ENCODE results near the gene ZNF789. TPM values are rescaled to one million over a fixed set of nuclear protein-coding genes. Genes with fewer than 3 reads are reported as not detected.

ZNF789 gene
- total and polyA plus RNA-seq, 3 experiments from 2014 or later = 6.1 to 12.5 (median 12.3) TPM

DNA sequence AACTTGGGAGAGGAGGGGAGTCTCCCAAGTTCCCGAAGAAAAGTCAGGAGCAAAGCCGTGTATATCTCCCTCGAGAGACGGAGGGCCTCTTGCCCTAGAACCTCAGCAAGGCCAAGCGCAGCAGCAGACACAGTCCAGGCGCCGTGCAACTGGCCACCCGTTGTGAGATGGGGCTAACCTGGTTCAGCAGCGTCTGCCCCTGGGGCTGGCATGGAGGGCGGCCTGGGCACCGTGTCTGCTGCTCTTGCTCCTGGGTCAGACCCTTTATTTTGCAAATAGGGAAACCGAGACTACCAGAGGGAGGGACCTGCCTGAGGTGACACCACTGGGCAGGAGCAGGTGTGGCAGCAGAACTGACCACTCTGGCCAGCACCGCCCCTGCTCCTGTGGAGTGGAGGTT, 20.1 kb upstream of the ZNF789 start:
- DNase-seq = no peak
- CTCF ChIA-PET = no interaction called here
- Mint-ChIP-seq H3K4me1 (peaks cover 0 to 4% (median 2%) of the 10 kb centered on the region in 3 donors), H3K27ac (no peak overlapping the region), H3K4me3 (no peak overlapping the region), H3K9me3 (no peaks in the 10 kb centered on the region), H3K36me3 (peaks cover 0 to 89% (median 3%) of the 10 kb centered on the region in 3 donors), H3K27me3 (no peaks in the 10 kb centered on the region)
- POLR2A ChIA-PET = no interaction called here
- no peaks in the 10 kb centered on the region for H3K4me1 ChIP-seq (ENCODE audit: insufficient read depth, low read length)
- H3K9me3 ChIP-seq (ENCODE audit: low read length) = no peaks in the 10 kb centered on the region
- H3K27ac ChIP-seq (ENCODE audit: low read depth, low read length) = no peak overlapping the region
- peaks cover 30% of the 10 kb centered on the region for H3K36me3 ChIP-seq (ENCODE audit: insufficient read depth, low read length)
- no peaks in the 10 kb centered on the region for H3K27me3 ChIP-seq (ENCODE audit: insufficient read depth, low read length, poor library complexity, severe bottlenecking)
- H3K4me3 ChIP-seq (ENCODE audit: low read length) = no peak overlapping the region

DNA sequence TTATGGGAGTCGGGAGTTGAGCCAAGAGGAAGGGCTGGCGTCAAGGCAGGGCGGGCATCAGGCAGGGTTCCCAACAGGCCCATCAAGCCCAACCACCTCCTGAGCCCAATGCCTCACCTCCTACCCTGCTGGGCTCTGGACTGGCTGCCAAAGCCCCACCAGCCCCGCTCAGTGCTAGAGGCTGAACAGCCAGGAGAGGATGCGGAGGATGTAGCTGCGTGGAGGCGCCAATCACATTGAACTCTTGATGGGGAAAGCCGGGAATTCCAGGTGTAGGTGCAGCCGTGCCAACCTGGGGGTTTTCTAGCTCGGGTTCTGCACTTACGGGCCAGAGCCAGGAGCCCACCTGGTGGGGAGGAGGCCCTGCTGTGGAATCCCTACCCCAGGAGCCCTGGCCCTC, 19.6 kb upstream of the ZNF789 start:
- Mint-ChIP-seq H3K4me1 (peaks cover 0 to 4% (median 2%) of the 10 kb centered on the region in 3 donors), H3K27ac (peak overlapping the region in 2 of 8 donors; percentile 14 to 76), H3K9me3 (no peaks in the 10 kb centered on the region), H3K27me3 (no peaks in the 10 kb centered on the region), H3K36me3 (peaks cover 0 to 89% (median 3%) of the 10 kb centered on the region in 3 donors), H3K4me3 (no peak overlapping the region)
- no peaks in the 10 kb centered on the region for H3K4me1 ChIP-seq (ENCODE audit: insufficient read depth, low read length)
- no peak overlapping the region for H3K27ac ChIP-seq (ENCODE audit: low read depth, low read length)
- H3K27me3 ChIP-seq (ENCODE audit: insufficient read depth, low read length, poor library complexity, severe bottlenecking) = no peaks in the 10 kb centered on the region
- ChIA-PET POLR2A (no interaction called here), CTCF (no interaction called here)
- peaks cover 28% of the 10 kb centered on the region for H3K36me3 ChIP-seq (ENCODE audit: insufficient read depth, low read length)
- no peaks in the 10 kb centered on the region for H3K9me3 ChIP-seq (ENCODE audit: low read length)
- no peak overlapping the region for H3K4me3 ChIP-seq (ENCODE audit: low read length)
- DNase-seq = no peak

DNA sequence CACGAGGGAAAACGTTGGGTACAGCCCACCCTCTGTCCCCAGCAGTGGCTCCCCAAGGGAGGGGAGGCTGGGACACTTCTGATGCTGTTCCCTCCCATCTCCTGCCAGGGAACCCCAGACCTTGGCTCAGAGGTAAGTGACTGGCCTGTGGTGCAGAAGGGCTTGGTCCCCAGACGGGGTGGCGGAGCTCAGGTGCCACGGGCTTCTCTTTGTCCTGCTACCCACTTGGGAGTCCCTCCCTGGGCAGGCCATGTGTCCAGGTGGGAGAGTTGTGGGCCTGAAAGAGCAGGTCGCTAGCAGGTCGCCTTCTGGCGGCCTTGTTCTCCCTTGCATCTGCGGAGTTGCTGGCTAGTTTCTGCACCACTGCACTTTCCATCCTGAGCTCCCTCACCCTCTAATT, 16.8 kb upstream of the ZNF789 start:
- CTCF ChIA-PET = no interaction called here
- peaks cover 0 to 90% (median 0%) of the 10 kb centered on the region in 3 donors for H3K36me3 Mint-ChIP-seq
- H3K27me3 Mint-ChIP-seq = no peaks in the 10 kb centered on the region
- H3K4me3 ChIP-seq (ENCODE audit: low read length) = no peak overlapping the region
- no peak overlapping the region for H3K4me3 Mint-ChIP-seq
- H3K4me1 ChIP-seq (ENCODE audit: insufficient read depth, low read length) = no peaks in the 10 kb centered on the region
- no peaks in the 10 kb centered on the region for H3K27me3 ChIP-seq (ENCODE audit: insufficient read depth, low read length, poor library complexity, severe bottlenecking)
- H3K4me1 Mint-ChIP-seq = peaks cover 11 to 22% (median 14%) of the 10 kb centered on the region in 3 donors
- peak overlapping the region in 1 of 8 donors; percentile 79 for H3K27ac Mint-ChIP-seq
- POLR2A ChIA-PET = interaction anchor here (0.9 kb wide), 1 partner anchor 10 kb away, joined by 3 read pairs; no protein-coding TSS in a partner anchor
- DNase-seq = no peak
- H3K27ac ChIP-seq (ENCODE audit: low read depth, low read length) = no peak overlapping the region
- no peaks in the 10 kb centered on the region for H3K9me3 Mint-ChIP-seq
- peaks cover 35% of the 10 kb centered on the region for H3K36me3 ChIP-seq (ENCODE audit: insufficient read depth, low read length)
- H3K9me3 ChIP-seq (ENCODE audit: low read length) = no peaks in the 10 kb centered on the region

DNA sequence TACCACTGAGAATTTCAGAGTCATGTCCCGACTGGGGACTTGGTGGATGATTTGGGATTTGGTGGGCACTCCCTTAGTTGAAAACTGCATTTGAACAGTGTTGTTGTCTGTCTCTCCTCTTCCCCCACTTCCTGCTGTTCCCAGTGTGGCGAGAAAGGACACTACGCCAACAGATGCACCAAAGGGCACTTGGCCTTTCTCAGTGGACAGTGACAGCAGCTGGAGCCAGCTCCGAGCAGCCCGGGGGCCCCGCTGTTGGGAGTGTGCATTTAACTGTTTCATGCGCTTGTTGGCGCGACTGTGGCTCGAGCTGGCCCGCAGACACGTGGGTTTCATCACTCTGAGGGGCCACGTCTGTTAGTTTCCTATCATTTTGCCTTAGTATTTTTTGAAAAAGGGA, 16.4 kb upstream of the ZNF789 start:
- H3K27me3 ChIP-seq (ENCODE audit: insufficient read depth, low read length, poor library complexity, severe bottlenecking) = no peaks in the 10 kb centered on the region
- no peaks in the 10 kb centered on the region for H3K9me3 ChIP-seq (ENCODE audit: low read length)
- no peaks in the 10 kb centered on the region for H3K4me1 ChIP-seq (ENCODE audit: insufficient read depth, low read length)
- H3K36me3 ChIP-seq (ENCODE audit: insufficient read depth, low read length) = peaks cover 35% of the 10 kb centered on the region
- H3K27ac Mint-ChIP-seq = peak overlapping the region in 1 of 8 donors; percentile 32
- CTCF ChIA-PET = no interaction called here
- H3K36me3 Mint-ChIP-seq = peaks cover 0 to 88% (median 0%) of the 10 kb centered on the region in 3 donors
- H3K4me3 ChIP-seq (ENCODE audit: low read length) = no peak overlapping the region
- POLR2A ChIA-PET = no interaction called here
- no peak for DNase-seq
- H3K27ac ChIP-seq (ENCODE audit: low read depth, low read length) = no peak overlapping the region
- H3K27me3 Mint-ChIP-seq = no peaks in the 10 kb centered on the region
- no peaks in the 10 kb centered on the region for H3K9me3 Mint-ChIP-seq
- peaks cover 11 to 24% (median 18%) of the 10 kb centered on the region in 3 donors for H3K4me1 Mint-ChIP-seq
- no peak overlapping the region for H3K4me3 Mint-ChIP-seq

DNA sequence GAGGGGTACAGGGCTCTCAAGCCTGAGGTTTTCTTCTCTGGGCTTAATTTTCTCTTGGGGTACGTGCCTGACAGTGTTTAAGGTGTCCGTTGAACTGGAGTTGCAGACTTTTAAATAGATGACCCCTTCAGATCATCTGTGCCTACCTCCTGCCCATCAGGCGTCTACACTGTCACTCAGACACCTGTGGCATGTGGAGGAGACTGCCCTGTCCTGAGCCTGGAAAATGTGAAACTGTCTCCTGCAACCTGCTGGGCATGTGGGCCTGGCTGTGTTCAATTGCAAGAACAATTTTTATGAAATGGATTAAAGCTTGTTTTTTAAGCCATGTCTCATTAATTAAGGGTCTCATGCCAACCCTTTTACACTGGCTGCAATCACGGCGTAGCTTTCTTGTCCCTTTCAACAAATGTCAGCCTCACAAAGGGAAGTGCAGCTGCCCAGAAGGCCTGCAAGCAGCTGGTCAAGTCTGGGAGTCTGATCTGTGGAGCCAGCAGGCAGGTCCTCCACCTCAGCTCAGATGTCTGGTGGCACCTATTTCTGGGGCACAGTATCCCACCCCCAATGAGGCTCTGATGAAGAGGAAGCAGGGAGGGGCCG, 15.5 kb upstream of the ZNF789 start:
- Mint-ChIP-seq H3K4me1 (peaks cover 11 to 25% (median 24%) of the 10 kb centered on the region in 3 donors), H3K27ac (peak overlapping the region in 1 of 8 donors; percentile 90), H3K9me3 (no peaks in the 10 kb centered on the region), H3K36me3 (peaks cover 0 to 85% (median 0%) of the 10 kb centered on the region in 3 donors), H3K27me3 (no peaks in the 10 kb centered on the region), H3K4me3 (no peak overlapping the region)
- H3K27me3 ChIP-seq (ENCODE audit: insufficient read depth, low read length, poor library complexity, severe bottlenecking) = no peaks in the 10 kb centered on the region
- no peak overlapping the region for H3K27ac ChIP-seq (ENCODE audit: low read depth, low read length)
- no peaks in the 10 kb centered on the region for H3K4me1 ChIP-seq (ENCODE audit: insufficient read depth, low read length)
- no peak overlapping the region for H3K4me3 ChIP-seq (ENCODE audit: low read length)
- POLR2A ChIA-PET = no interaction called here
- H3K36me3 ChIP-seq (ENCODE audit: insufficient read depth, low read length) = peaks cover 32% of the 10 kb centered on the region
- DNase-seq = no peak
- CTCF ChIA-PET = interaction anchor here (0.7 kb wide), 1 partner anchor 43 kb away, joined by 3 read pairs; no protein-coding TSS in a partner anchor
- no peaks in the 10 kb centered on the region for H3K9me3 ChIP-seq (ENCODE audit: low read length)

DNA sequence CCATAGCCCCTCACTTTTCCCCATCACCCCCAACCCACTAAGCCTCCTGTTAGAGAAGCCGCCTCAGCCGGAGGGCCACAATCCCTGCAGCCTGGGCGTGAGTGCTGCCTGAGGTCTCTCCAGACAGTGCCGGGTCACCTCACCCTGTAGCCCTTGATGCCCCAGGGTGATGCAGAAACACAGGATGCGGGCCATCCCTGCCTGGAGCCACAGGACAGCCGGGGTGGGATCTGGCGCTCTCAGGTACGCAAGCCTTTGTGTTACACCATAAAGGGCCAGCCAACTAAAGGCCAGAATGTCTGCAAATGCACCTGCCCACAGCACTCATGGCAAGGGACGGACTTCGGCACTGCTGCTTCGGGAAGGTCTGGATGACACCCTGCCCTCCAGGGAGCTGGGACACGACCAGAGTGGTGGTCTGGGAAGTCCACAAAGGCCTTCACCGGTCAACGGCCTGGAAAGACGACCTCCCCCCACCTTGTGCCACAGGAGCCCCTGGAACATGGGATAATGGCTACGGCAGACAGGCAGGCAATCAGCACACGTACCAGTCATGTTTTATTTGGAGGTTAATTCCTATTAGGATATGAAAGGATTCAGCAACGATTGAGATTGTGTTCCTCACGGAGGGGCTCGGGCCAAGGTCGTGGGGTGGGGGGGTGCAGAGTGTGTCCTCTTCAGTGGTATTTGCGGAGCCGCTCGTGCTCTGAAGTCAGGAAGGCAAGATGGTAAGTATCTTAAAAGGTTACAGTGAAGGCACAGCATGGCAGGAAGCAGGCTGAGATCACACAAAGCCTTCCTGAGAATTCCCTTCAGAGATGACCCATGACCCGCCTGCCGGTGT, 14.8 kb upstream of the ZNF789 start:
- DNase-seq = no peak
- H3K4me3 Mint-ChIP-seq = no peak overlapping the region
- no peak overlapping the region for H3K27ac ChIP-seq (ENCODE audit: low read depth, low read length)
- ChIA-PET CTCF (no interaction called here), POLR2A (no interaction called here)
- H3K27ac Mint-ChIP-seq = no peak overlapping the region
- peaks cover 0 to 83% (median 0%) of the 10 kb centered on the region in 3 donors for H3K36me3 Mint-ChIP-seq
- no peaks in the 10 kb centered on the region for H3K27me3 Mint-ChIP-seq
- H3K9me3 ChIP-seq (ENCODE audit: low read length) = no peaks in the 10 kb centered on the region
- peaks cover 3% of the 10 kb centered on the region for H3K4me1 ChIP-seq (ENCODE audit: insufficient read depth, low read length)
- H3K27me3 ChIP-seq (ENCODE audit: insufficient read depth, low read length, poor library complexity, severe bottlenecking) = no peaks in the 10 kb centered on the region
- H3K36me3 ChIP-seq (ENCODE audit: insufficient read depth, low read length) = peaks cover 33% of the 10 kb centered on the region
- H3K4me1 Mint-ChIP-seq = peaks cover 11 to 28% (median 27%) of the 10 kb centered on the region in 3 donors
- H3K9me3 Mint-ChIP-seq = no peaks in the 10 kb centered on the region
- H3K4me3 ChIP-seq (ENCODE audit: low read length) = no peak overlapping the region

DNA sequence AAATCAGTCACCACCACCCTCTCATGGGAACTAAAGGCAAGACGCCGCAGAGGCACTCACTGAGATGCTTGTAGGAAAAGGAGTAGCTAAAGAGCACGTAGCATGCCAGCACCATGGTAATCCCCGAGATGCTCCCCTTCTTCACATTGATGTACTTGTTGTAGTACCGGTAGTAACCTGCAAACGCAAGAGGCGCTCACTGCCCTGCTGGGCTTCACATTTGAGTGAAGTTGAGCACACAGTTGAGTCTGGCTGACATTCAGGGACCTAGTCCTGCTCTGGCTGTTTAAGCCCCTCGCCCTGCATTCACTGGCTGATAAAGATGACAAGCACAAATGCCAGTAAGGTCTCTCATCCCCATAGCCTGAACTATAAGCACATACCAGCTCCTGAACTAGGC, 13.6 kb upstream of the ZNF789 start:
- peaks cover 9% of the 10 kb centered on the region for H3K4me1 ChIP-seq (ENCODE audit: insufficient read depth, low read length)
- Mint-ChIP-seq H3K4me3 (no peak overlapping the region), H3K27ac (peak overlapping the region in 4 of 8 donors; percentile 29 to 59 (median 37)), H3K36me3 (peaks cover 0 to 77% (median 3%) of the 10 kb centered on the region in 3 donors), H3K9me3 (no peaks in the 10 kb centered on the region), H3K4me1 (peaks cover 15 to 37% (median 36%) of the 10 kb centered on the region in 3 donors), H3K27me3 (no peaks in the 10 kb centered on the region)
- no peak overlapping the region for H3K4me3 ChIP-seq (ENCODE audit: low read length)
- no peak overlapping the region for H3K27ac ChIP-seq (ENCODE audit: low read depth, low read length)
- peaks cover 38% of the 10 kb centered on the region for H3K36me3 ChIP-seq (ENCODE audit: insufficient read depth, low read length)
- no peak for DNase-seq
- no peaks in the 10 kb centered on the region for H3K9me3 ChIP-seq (ENCODE audit: low read length)
- H3K27me3 ChIP-seq (ENCODE audit: insufficient read depth, low read length, poor library complexity, severe bottlenecking) = no peaks in the 10 kb centered on the region
- CTCF ChIA-PET = interaction anchor here (1.5 kb wide), 1 partner anchor 15 kb away, joined by 5 read pairs; no protein-coding TSS in a partner anchor
- POLR2A ChIA-PET = no interaction called here

DNA sequence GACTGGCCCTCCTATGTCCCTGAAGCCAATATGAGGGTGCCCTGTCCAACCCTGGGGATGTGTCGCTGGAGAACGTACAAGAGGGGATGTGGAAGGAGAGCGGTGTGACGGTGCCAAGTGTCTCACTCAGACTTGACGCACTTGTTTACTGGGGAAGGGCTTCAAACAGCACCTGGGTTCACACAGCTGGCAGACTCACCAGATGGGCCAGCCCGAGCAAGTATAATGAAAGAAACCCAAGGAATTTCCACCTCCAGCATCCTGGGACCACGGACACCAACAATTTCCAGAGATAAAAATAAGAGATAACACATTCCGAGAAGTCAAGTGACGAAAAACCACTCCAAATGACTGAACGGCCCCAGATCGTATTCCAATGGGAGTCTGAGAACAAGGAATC, 12.0 kb upstream of the ZNF789 start:
- ChIA-PET CTCF (interaction anchor here (1.5 kb wide), 1 partner anchor 17 kb away, joined by 5 read pairs; no protein-coding TSS in a partner anchor), POLR2A (no interaction called here)
- H3K27me3 Mint-ChIP-seq = no peaks in the 10 kb centered on the region
- H3K27ac ChIP-seq (ENCODE audit: low read depth, low read length) = no peak overlapping the region
- no peak overlapping the region for H3K4me3 Mint-ChIP-seq
- H3K27me3 ChIP-seq (ENCODE audit: insufficient read depth, low read length, poor library complexity, severe bottlenecking) = no peaks in the 10 kb centered on the region
- H3K27ac Mint-ChIP-seq = peak overlapping the region in 5 of 8 donors; percentile 19 to 80 (median 49)
- no peak overlapping the region for H3K4me3 ChIP-seq (ENCODE audit: low read length)
- H3K4me1 Mint-ChIP-seq = peaks cover 25 to 51% (median 49%) of the 10 kb centered on the region in 3 donors
- peaks cover 39% of the 10 kb centered on the region for H3K36me3 ChIP-seq (ENCODE audit: insufficient read depth, low read length)
- no peaks in the 10 kb centered on the region for H3K9me3 ChIP-seq (ENCODE audit: low read length)
- DNase-seq = no peak
- H3K9me3 Mint-ChIP-seq = no peaks in the 10 kb centered on the region
- peaks cover 16% of the 10 kb centered on the region for H3K4me1 ChIP-seq (ENCODE audit: insufficient read depth, low read length)
- H3K36me3 Mint-ChIP-seq = peaks cover 0 to 69% (median 4%) of the 10 kb centered on the region in 3 donors
